Neutrophil (primary cell): Measurements from ENCODE around the gene INPP5B.
A peak's percentile ranks its signal among the peaks of the same experiment; 100 is the strongest.

Source experiments
- H3K27ac ChIP-seq: fragments of 200-600 bp; sonication (generic); 2 replicates; pipeline ENCODE4 v1.5.1; 2016; ENCODE audit warnings: mild to moderate bottlenecking, moderate library complexity
- H3K27me3 ChIP-seq: fragments of 200-600 bp; sonication (generic); 2 replicates; pipeline ENCODE4 v1.6.0; 2016; ENCODE audit warnings: mild to moderate bottlenecking
- H3K36me3 ChIP-seq: fragments of 200-600 bp; sonication (generic); 2 replicates; pipeline ENCODE4 v1.5.1; 2017
- H3K4me1 ChIP-seq, 2 experiments: fragments of 200-600 bp in 1 of 2; sonication (generic) in 1 of 2; 1 replicate in 1 of 2; 2 replicates in 1 of 2; pipeline versions ENCODE4 v1.5.1 to v1.6.1; 2013 to 2016; ENCODE audit warnings: low read depth in 1 of 2, low read length in 1 of 2, mild to moderate bottlenecking in 1 of 2, moderate library complexity in 1 of 2; ENCODE audit not compliant: control insufficient read depth in 1 of 2, insufficient read depth in 1 of 2
- H3K4me3 ChIP-seq, 2 experiments: fragments of 200-600 bp in 1 of 2; sonication (generic) in 1 of 2; 1 replicate in 1 of 2; 2 replicates in 1 of 2; pipeline ENCODE4 v1.5.1; 2013 to 2016; ENCODE audit warnings: low read depth in 1 of 2, low read length in 1 of 2, mild to moderate bottlenecking in 1 of 2, moderate library complexity in 1 of 2
- H3K9me3 ChIP-seq: fragments of 200-600 bp; sonication (generic); 2 replicates; pipeline ENCODE4 v1.5.1; 2016
- CTCF ChIP-seq: fragments of 200-600 bp; sonication (generic); IDR thresholded peaks from 2 replicates; pipeline ENCODE4 v1.5.1; 2016; ENCODE audit warnings: antibody characterized with exemption

The INPP5B gene

GRCh38 chr1:37858931-37859506, 87.8 kb downstream of the INPP5B start:
- TF ChIP-seq CTCF, result no peak
- H3K27ac ChIP-seq, result peak overlapping the region; percentile 92
- peaks cover 62% of the 10 kb centered on the region for H3K36me3 ChIP-seq
- H3K4me3 ChIP-seq, result peak overlapping the region; percentile 97 to 99
- no peaks in the 10 kb centered on the region for H3K27me3 ChIP-seq
- H3K4me1 ChIP-seq, result peaks cover 63 to 66% of the 10 kb centered on the region in 2 experiments
- no peaks in the 10 kb centered on the region for H3K9me3 ChIP-seq

GRCh38 chr1:37854406-37854805, 92.4 kb downstream of the INPP5B start:
- H3K36me3 ChIP-seq, result peaks cover 37% of the 10 kb centered on the region

GRCh38 chr1:37853157-37853556, 93.7 kb downstream of the INPP5B start:
- H3K27ac ChIP-seq, result peak overlapping the region; percentile 92
- peak overlapping the region; percentile 41 to 55 for H3K4me3 ChIP-seq
- no peak for TF ChIP-seq CTCF
- H3K27me3 ChIP-seq, result no peaks in the 10 kb centered on the region
- no peaks in the 10 kb centered on the region for H3K9me3 ChIP-seq
- peaks cover 100% of the 10 kb centered on the region in 2 experiments for H3K4me1 ChIP-seq
- H3K36me3 ChIP-seq, result peaks cover 37% of the 10 kb centered on the region

More at GRCh38 chr1:37854406-37854805, 92.4 kb downstream of the INPP5B start:
- Histone ChIP-seq H3K9me3 (no peaks in the 10 kb centered on the region), H3K27ac (peak overlapping the region; percentile 92), H3K27me3 (no peaks in the 10 kb centered on the region), H3K4me1 (peaks cover 95 to 97% of the 10 kb centered on the region in 2 experiments), H3K4me3 (peak overlapping the region in 1 of 2 experiments; percentile 55)
- no peak for TF ChIP-seq CTCF

GRCh38 chr1:37851782-37852210, 95.1 kb downstream of the INPP5B start:
- Histone ChIP-seq H3K4me1 (peaks cover 100% of the 10 kb centered on the region in 2 experiments), H3K27ac (peak overlapping the region; percentile 92), H3K36me3 (peaks cover 29% of the 10 kb centered on the region)

GRCh38 chr1:37851262-37851661, 95.6 kb downstream of the INPP5B start:
- TF ChIP-seq CTCF, result no peak
- H3K9me3 ChIP-seq, result no peaks in the 10 kb centered on the region
- peak overlapping the region; percentile 41 to 55 for H3K4me3 ChIP-seq
- H3K4me1 ChIP-seq, result peaks cover 100% of the 10 kb centered on the region in 2 experiments
- peak overlapping the region; percentile 92 for H3K27ac ChIP-seq
- H3K36me3 ChIP-seq, result peaks cover 23% of the 10 kb centered on the region
- H3K27me3 ChIP-seq, result no peaks in the 10 kb centered on the region

More at GRCh38 chr1:37851782-37852210, 95.1 kb downstream of the INPP5B start:
- H3K27me3 ChIP-seq, result no peaks in the 10 kb centered on the region
- no peaks in the 10 kb centered on the region for H3K9me3 ChIP-seq
- no peak for TF ChIP-seq CTCF
- peak overlapping the region; percentile 41 to 55 for H3K4me3 ChIP-seq
